GM12801 (cell line): Measurements from ENCODE around the gene UNC13B.

Experiments used
- TF ChIP-seq, protein P1 (sequence below): IDR thresholded peaks from one replicate; pipeline ENCODE4 v1.5.1; 2011; ENCODE audit warnings: control low read depth; ENCODE audit not compliant: insufficient read length; ENCODE audit errors: extremely low read depth

UNC13B gene

GRCh38 chr9:35116898-35117551, 44.8 kb upstream of the UNC13B start:
- TF ChIP-seq, protein P1, sequence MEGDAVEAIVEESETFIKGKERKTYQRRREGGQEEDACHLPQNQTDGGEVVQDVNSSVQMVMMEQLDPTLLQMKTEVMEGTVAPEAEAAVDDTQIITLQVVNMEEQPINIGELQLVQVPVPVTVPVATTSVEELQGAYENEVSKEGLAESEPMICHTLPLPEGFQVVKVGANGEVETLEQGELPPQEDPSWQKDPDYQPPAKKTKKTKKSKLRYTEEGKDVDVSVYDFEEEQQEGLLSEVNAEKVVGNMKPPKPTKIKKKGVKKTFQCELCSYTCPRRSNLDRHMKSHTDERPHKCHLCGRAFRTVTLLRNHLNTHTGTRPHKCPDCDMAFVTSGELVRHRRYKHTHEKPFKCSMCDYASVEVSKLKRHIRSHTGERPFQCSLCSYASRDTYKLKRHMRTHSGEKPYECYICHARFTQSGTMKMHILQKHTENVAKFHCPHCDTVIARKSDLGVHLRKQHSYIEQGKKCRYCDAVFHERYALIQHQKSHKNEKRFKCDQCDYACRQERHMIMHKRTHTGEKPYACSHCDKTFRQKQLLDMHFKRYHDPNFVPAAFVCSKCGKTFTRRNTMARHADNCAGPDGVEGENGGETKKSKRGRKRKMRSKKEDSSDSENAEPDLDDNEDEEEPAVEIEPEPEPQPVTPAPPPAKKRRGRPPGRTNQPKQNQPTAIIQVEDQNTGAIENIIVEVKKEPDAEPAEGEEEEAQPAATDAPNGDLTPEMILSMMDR, result no peak

GRCh38 chr9:35134920-35135319, 26.9 kb upstream of the UNC13B start:
- TF ChIP-seq, protein P1, result no peak

- TF ChIP-seq, protein P1, result no peak
Observed at GRCh38 chr9:35135988-35136387, 25.8 kb upstream of the UNC13B start.

GRCh38 chr9:35136866-35137265, 24.9 kb upstream of the UNC13B start:
- TF ChIP-seq, protein P1, result no peak

DNA sequence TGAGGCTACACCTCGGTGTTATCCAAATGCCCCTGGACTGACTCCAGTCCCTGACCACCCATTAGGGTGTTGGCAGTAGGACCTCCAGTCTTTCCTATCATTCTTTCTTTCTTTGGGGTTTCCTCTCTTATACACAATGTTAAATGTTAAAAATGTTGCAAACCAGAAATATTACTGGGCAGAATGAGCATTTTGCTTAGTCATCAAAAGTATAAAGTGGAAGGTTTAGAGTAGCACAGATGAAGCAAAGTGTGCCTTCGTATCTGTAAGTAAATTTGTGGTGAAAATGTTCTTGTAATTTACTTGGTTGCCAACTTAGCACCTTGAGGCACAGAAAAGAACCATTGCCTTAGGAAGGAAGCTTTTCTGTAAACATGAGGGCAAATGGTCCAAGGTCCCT, 21.7 kb upstream of the UNC13B start:
- TF ChIP-seq, protein P1, result no peak

DNA sequence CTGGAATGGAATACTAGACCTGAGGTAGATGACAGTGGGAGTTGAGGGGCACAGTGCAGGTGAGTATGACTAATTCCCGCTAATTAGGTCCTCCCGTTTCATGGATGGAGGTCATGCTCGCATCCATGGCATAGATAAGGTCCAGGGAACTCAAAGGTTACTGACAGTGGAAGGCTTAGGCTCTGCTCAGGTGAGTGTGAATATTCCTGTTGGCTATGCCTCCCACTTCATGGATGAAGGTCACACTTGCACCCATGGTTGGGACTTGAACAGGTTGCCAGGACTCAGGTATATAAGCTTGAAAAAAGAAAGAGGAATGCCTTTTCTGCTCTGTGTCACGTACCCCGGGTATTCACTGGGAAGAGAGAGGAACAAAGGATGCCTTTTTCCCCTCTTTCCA, 19.8 kb upstream of the UNC13B start:
- TF ChIP-seq, protein P1, result no peak

DNA sequence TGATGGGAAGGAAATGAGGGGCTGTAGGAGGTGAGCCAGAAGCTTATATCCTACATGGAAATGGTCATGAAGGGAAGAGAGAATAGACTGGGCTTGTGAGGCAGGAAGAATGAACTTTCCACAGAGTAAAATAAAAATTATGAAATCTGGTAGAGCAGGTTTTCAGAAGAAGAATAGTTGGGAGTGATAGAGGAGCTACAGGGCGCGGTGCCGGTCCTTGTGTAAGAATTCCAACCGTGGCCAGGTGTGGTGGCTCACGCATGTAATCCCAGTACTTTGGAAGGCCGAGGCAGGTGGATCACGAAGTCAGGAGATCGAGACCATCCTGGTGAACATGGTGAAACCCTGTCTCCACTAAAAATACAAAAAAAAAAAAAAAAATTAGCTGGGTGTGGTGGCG, 8.9 kb upstream of the UNC13B start:
- TF ChIP-seq, protein P1, result no peak

DNA sequence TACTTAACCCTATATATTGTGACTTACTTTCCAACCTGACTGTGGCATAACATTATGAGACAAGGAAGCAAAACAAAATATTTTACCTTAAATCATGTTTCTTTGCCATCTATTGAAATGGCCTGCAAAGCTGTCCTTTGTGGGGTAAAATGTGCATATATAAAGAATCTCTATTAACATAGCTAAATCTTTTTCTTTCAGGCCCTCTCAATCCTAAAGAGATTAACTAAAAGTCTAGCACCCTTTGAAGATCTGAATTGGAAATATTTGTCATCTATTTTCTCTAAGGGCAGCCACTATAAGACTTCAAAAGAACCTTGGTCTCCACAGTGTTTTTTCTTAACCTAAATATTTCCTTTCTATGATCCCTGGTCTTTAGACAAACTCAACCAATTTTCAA, 5.0 kb upstream of the UNC13B start:
- TF ChIP-seq, protein P1, result no peak
